ENCODE measurements around the gene PCNT. TPM values are rescaled to one million over a fixed set of nuclear protein-coding genes. Genes with fewer than 3 reads are reported as not detected.

Gene PCNT
- total and polyA plus RNA-seq, 2 of the 4 experiments (the other 2 are of a cell fraction): 10.0 to 19.4 TPM

DNA sequence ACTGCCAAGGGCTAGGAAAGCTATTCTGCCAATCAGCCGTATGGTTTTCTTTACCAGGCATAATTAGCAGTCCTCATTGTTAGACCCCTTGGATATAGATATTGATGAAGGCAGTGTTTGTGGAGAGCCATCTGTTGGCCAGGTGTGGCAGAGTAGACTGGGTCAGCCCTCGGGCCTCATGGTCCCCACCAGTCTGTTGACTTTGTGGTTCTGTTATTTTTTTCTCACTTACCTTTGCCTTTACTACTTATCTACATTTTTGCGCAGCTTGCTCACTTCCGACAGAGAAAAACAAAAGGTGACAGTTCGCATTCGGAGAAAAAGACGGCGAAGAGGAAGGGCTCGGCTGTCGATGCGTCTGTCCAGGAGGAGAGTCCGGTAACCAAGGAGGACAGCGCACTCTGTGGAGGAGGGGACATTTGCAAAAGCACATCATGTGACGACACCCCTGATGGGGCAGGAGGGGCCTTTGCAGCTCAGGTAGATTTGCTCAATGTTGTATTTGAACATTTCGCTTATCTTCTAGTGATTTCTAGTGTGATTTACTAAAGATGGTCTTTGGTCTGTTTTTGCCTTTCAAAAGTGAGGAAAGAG lies 2.3 kb downstream of the PCNT start:
- intact Hi-C loops (cut with micrococcal nuclease): loop anchor here (10.0 kb wide), 1 partner anchor 351 kb away; no protein-coding TSS in a partner anchor
- ChIA-PET POLR2A (ENCODE audit: unreplicated experiment) (no interaction called here), CTCF (interaction anchor here (1.2 kb wide), 1 partner anchor 19 kb away, joined by 3 read pairs; no protein-coding TSS in a partner anchor)
- Histone ChIP-seq H3K4me2 (ENCODE audit: low read depth, low read length) (no peak overlapping the region; the same call in 1 of the 2 replicates), H3K9ac (ENCODE audit: low read depth, low read length) (no peak overlapping the region; the same call in 1 of the 2 replicates), H4K20me1 (ENCODE audit: insufficient read depth, low read length) (peaks cover 10% of the 10 kb centered on the region), H3K4me1 (ENCODE audit: control insufficient read depth, insufficient read depth, low read length) (peaks cover 9% of the 10 kb centered on the region), H4K91ac (ENCODE audit: insufficient read depth, low read depth, low read length) (no peak overlapping the region), H2BK5ac (ENCODE audit: low read depth, low read length, poor library complexity, severe bottlenecking) (no peak overlapping the region), H3K4ac (ENCODE audit: low read depth, low read length) (peak overlapping the region; percentile 47), H3K14ac (replicated peaks; ENCODE audit: low read depth, low read length) (0 out of 2 replicates have a peak overlapping the region, but pooled peaks have one; percentile 46), H2AK5ac (ENCODE audit: low read depth, low read length) (0 out of 2 replicates have a peak overlapping the region, but pooled peaks have one; percentile 5), H3K79me1 (ENCODE audit: low read depth in 1 of 2, low read length in 2 of 2) (peaks cover 17 to 59% of the 10 kb centered on the region in 2 experiments; a peak in 3 of 4 replicates), H4K5ac (ENCODE audit: low read depth, low read length) (no peak overlapping the region), H3K9me1 (ENCODE audit: insufficient read depth, low read length) (peaks cover 9% of the 10 kb centered on the region), H3K23ac (ENCODE audit: low read depth, low read length) (peak overlapping the region; percentile 82), H3K4me3 (ENCODE audit: insufficient read depth, low read depth, low read length) (no peak overlapping the region), H2AFZ (replicated peaks; ENCODE audit: low read length, poor library complexity) (no peak overlapping the region), H2BK20ac (ENCODE audit: low read depth, low read length) (no peak overlapping the region), H3K18ac (ENCODE audit: low read depth, low read length) (no peak overlapping the region), H3K27ac (ENCODE audit: insufficient read depth, low read length) (no peak overlapping the region), H2BK120ac (ENCODE audit: low read depth, low read length) (no peak overlapping the region), H3K36me3 (ENCODE audit: control insufficient read depth, insufficient read depth, low read length) (peaks cover 9% of the 10 kb centered on the region), H3K56ac (ENCODE audit: extremely low read depth, insufficient read depth, low read length) (no peak overlapping the region), H4K8ac (ENCODE audit: low read depth in 2 of 2, low read length in 2 of 2) (no peak overlapping the region; a peak in 1 of 4 replicates), H3K27me3 (ENCODE audit: control insufficient read depth, insufficient read depth, low read length) (no peaks in the 10 kb centered on the region), H2BK15ac (ENCODE audit: low read depth, low read length) (no peak overlapping the region), H3K9me3 (ENCODE audit: control insufficient read depth, insufficient read depth, low read length) (no peaks in the 10 kb centered on the region), H2AK9ac (replicated peaks; ENCODE audit: low read depth, low read length, poor library complexity) (peak overlapping the region; percentile 55)
- DNase-seq: no peak
- WGBS, 2 experiments (ENCODE audit: extremely low coverage in 2 of 2, insufficient read length in 1 of 2): 97% methylated on average over 7 of the region's 15 CpGs; no CpG with 5 or more reads in 1 of the 2 experiments
- no peak for ATAC-seq (ENCODE audit: low read depth)
- dilution Hi-C loops (cut with HindIII; ENCODE audit: low sequenced_read_pairs, unreplicated experiment): no loop called here
- BruUV-seq (replicated peaks): no TSS peak
- in situ Hi-C loops (cut with MboI; ENCODE audit: low sequenced_read_pairs): no loop called here
- TF ChIP-seq MAFK (IDR thresholded peaks at IDR 0.05; ENCODE audit: low read depth, low read length) (no peak), POLR2A (IDR thresholded peaks at IDR 0.05; ENCODE audit: low read depth, low read length) (no peak), RCOR1 (IDR thresholded peaks at IDR 0.05; ENCODE audit: insufficient replicate concordance, low read length) (no peak), MXI1 (IDR thresholded peaks at IDR 0.05; ENCODE audit: borderline replicate concordance, low read depth, low read length) (no peak), CHD1 (IDR thresholded peaks at IDR 0.05; ENCODE audit: low read depth, low read length) (no peak), NFE2L2 (IDR thresholded peaks at IDR 0.05; ENCODE audit: low read depth, low read length) (no peak), SMC3 (IDR thresholded peaks at IDR 0.05; ENCODE audit: low read depth, low read length) (no peak), CEBPB (IDR thresholded peaks at IDR 0.05; ENCODE audit: low read depth, low read length) (no peak), FOS (IDR thresholded peaks at IDR 0.05; ENCODE audit: low read depth, low read length) (no peak), RFX5 (IDR thresholded peaks at IDR 0.05; ENCODE audit: low read depth, low read length) (no peak), BHLHE40 (IDR thresholded peaks at IDR 0.05; ENCODE audit: low read depth, low read length) (no peak)
- TF ChIP-seq, protein P1, sequence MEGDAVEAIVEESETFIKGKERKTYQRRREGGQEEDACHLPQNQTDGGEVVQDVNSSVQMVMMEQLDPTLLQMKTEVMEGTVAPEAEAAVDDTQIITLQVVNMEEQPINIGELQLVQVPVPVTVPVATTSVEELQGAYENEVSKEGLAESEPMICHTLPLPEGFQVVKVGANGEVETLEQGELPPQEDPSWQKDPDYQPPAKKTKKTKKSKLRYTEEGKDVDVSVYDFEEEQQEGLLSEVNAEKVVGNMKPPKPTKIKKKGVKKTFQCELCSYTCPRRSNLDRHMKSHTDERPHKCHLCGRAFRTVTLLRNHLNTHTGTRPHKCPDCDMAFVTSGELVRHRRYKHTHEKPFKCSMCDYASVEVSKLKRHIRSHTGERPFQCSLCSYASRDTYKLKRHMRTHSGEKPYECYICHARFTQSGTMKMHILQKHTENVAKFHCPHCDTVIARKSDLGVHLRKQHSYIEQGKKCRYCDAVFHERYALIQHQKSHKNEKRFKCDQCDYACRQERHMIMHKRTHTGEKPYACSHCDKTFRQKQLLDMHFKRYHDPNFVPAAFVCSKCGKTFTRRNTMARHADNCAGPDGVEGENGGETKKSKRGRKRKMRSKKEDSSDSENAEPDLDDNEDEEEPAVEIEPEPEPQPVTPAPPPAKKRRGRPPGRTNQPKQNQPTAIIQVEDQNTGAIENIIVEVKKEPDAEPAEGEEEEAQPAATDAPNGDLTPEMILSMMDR (conservative IDR thresholded peaks at IDR 0.05; ENCODE audit: low read depth, low read length): no peak
- TF ChIP-seq, protein P2, sequence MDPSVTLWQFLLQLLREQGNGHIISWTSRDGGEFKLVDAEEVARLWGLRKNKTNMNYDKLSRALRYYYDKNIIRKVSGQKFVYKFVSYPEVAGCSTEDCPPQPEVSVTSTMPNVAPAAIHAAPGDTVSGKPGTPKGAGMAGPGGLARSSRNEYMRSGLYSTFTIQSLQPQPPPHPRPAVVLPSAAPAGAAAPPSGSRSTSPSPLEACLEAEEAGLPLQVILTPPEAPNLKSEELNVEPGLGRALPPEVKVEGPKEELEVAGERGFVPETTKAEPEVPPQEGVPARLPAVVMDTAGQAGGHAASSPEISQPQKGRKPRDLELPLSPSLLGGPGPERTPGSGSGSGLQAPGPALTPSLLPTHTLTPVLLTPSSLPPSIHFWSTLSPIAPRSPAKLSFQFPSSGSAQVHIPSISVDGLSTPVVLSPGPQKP (IDR thresholded peaks at IDR 0.05; ENCODE audit: borderline replicate concordance, low read depth, low read length): no peak
- TF ChIP-seq, protein P3, sequence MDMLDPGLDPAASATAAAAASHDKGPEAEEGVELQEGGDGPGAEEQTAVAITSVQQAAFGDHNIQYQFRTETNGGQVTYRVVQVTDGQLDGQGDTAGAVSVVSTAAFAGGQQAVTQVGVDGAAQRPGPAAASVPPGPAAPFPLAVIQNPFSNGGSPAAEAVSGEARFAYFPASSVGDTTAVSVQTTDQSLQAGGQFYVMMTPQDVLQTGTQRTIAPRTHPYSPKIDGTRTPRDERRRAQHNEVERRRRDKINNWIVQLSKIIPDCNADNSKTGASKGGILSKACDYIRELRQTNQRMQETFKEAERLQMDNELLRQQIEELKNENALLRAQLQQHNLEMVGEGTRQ (IDR thresholded peaks at IDR 0.05; ENCODE audit: low read depth, low read length): no peak
